SK-N-SH treated with all-trans-retinoic acid at 6 μM for 48 hours (cell line): ENCODE data around the gene UROS.

Experiments
- ATAC-seq: fragments of 200-7000 bp; cut with Tn5 transposase; 3 replicates; pipeline ENCODE4 v1.9.1; 2020; ENCODE audit warnings: mild to moderate bottlenecking, moderate library complexity
- ARNTL ChIP-seq: fragments of 450-650 bp; formaldehyde crosslinking; IDR thresholded peaks from 2 replicates; pipeline ENCODE4 v1.5.0; 2020; ENCODE audit warnings: low read depth, mild to moderate bottlenecking, moderate library complexity, borderline replicate concordance
- CREB5 ChIP-seq: fragments of 250-450 bp; sonication (Bioruptor Pico); IDR thresholded peaks from 2 replicates; pipeline ENCODE4 v1.5.1; 2020; ENCODE audit warnings: low read depth, mild to moderate bottlenecking, moderate library complexity
- CSDC2 ChIP-seq: fragments of 250-450 bp; sonication (Bioruptor Pico); IDR thresholded peaks from 2 replicates; pipeline ENCODE4 v1.5.0; 2020; ENCODE audit warnings: mild to moderate bottlenecking, moderate library complexity
- CSRNP3 ChIP-seq: fragments of 250-450 bp; sonication (Bioruptor Pico); IDR thresholded peaks from 2 replicates; pipeline ENCODE4 v1.5.1; 2021; ENCODE audit warnings: mild to moderate bottlenecking, moderate library complexity
- ESRRG ChIP-seq: fragments of 250-450 bp; sonication (Bioruptor Pico); IDR thresholded peaks from 2 replicates; pipeline ENCODE4 v1.6.1; 2021; ENCODE audit warnings: mild to moderate bottlenecking
- GLIS3 ChIP-seq: fragments of 250-450 bp; sonication (Bioruptor Pico); IDR thresholded peaks from 2 replicates; pipeline ENCODE4 v1.5.0; 2020; ENCODE audit warnings: mild to moderate bottlenecking, moderate library complexity
- ISL1 ChIP-seq: fragments of 250-450 bp; sonication (Bioruptor Pico); IDR thresholded peaks from 2 replicates; pipeline ENCODE4 v2.1.2; 2022; ENCODE audit warnings: mild to moderate bottlenecking, moderate library complexity
- OSR1 ChIP-seq: fragments of 250-450 bp; sonication (Bioruptor Pico); IDR thresholded peaks from 2 replicates; pipeline ENCODE4 v1.8.0; 2022; ENCODE audit warnings: moderate library complexity, mild to moderate bottlenecking, inconsistent platforms
- PATZ1 ChIP-seq: fragments of 250-450 bp; sonication (Bioruptor Pico); IDR thresholded peaks from 2 replicates; pipeline ENCODE4 v1.8.0; 2020; ENCODE audit warnings: mild to moderate bottlenecking, moderate library complexity, borderline replicate concordance
- RARB ChIP-seq: fragments of 250-450 bp; sonication (Bioruptor Pico); IDR thresholded peaks from 2 replicates; pipeline ENCODE4 v1.8.0; 2021; ENCODE audit warnings: mild to moderate bottlenecking, moderate library complexity
- SNAI2 ChIP-seq: fragments of 250-450 bp; sonication (Bioruptor Pico); IDR thresholded peaks from 2 replicates; pipeline ENCODE4 v1.5.0; 2020; ENCODE audit warnings: mild to moderate bottlenecking, moderate library complexity
- TCF4 ChIP-seq: fragments of 250-450 bp; sonication (Bioruptor Pico); IDR thresholded peaks from 2 replicates; pipeline ENCODE4 v1.8.0; 2021; ENCODE audit warnings: mild to moderate bottlenecking, moderate library complexity, borderline replicate concordance
- TOX ChIP-seq: fragments of 250-450 bp; sonication (Bioruptor Pico); IDR thresholded peaks from 2 replicates; pipeline ENCODE4 v1.8.0; 2021; ENCODE audit warnings: mild to moderate bottlenecking, moderate library complexity, borderline replicate concordance
- TSHZ2 ChIP-seq: fragments of 250-450 bp; sonication (Bioruptor Pico); IDR thresholded peaks from 2 replicates; pipeline ENCODE4 v1.5.0; 2020; ENCODE audit warnings: mild to moderate bottlenecking, moderate library complexity
- ZC3H10 ChIP-seq: fragments of 250-450 bp; sonication (Bioruptor Pico); IDR thresholded peaks from 2 replicates; pipeline ENCODE4 v1.5.1; 2021; ENCODE audit warnings: mild to moderate bottlenecking, moderate library complexity
- ZFP3 ChIP-seq: fragments of 250-450 bp; sonication (Bioruptor Pico); IDR thresholded peaks from 2 replicates; pipeline ENCODE4 v1.5.0; 2020; ENCODE audit warnings: mild to moderate bottlenecking, moderate library complexity
- ZNF565 ChIP-seq: fragments of 450-650 bp; formaldehyde crosslinking; conservative IDR thresholded peaks from 2 replicates; pipeline ENCODE4 v1.5.0; 2020; ENCODE audit warnings: low read depth, mild to moderate bottlenecking, moderate library complexity
- ZNF70 ChIP-seq: fragments of 450-650 bp; formaldehyde crosslinking; IDR thresholded peaks from 2 replicates; pipeline ENCODE4 v1.5.0; 2020; ENCODE audit warnings: mild to moderate bottlenecking, moderate library complexity
- ZNF8 ChIP-seq: fragments of 450-650 bp; formaldehyde crosslinking; IDR thresholded peaks from 2 replicates; pipeline ENCODE4 v1.5.0; 2020; ENCODE audit warnings: mild to moderate bottlenecking, moderate library complexity

The UROS gene

GRCh38 chr10:125768219-125768855 lies 54.7 kb downstream of the UROS start:
- ATAC-seq = peak; percentile 50; the same call in 2 of the 3 replicates
- TF ChIP-seq CSRNP3 = no peak
- no peak for TF ChIP-seq ZNF70 (CRISPR knock-in tag)
- no peak for TF ChIP-seq PATZ1 (CRISPR knock-in tag)
- no peak for TF ChIP-seq CSDC2 (CRISPR knock-in tag)
- no peak for TF ChIP-seq ZC3H10 (CRISPR knock-in tag)
- no peak for TF ChIP-seq GLIS3 (CRISPR knock-in tag)
- no peak for TF ChIP-seq ZNF8 (CRISPR knock-in tag)
- TF ChIP-seq ESRRG = no peak
- TF ChIP-seq ZNF565 (CRISPR knock-in tag) = no peak
- TF ChIP-seq CREB5 = no peak
- TF ChIP-seq SNAI2 = no peak
- no peak for TF ChIP-seq TSHZ2 (CRISPR knock-in tag)
- TF ChIP-seq TCF4 (CRISPR knock-in tag) = no peak
- TF ChIP-seq ZFP3 (CRISPR knock-in tag) = no peak
- no peak for TF ChIP-seq OSR1 (CRISPR knock-in tag)

- no peak for TF ChIP-seq CSRNP3
- TF ChIP-seq ZNF70 (CRISPR knock-in tag) = no peak
- TF ChIP-seq ISL1 (CRISPR knock-in tag) = no peak
- TF ChIP-seq ZNF565 (CRISPR knock-in tag) = no peak
- no peak for ATAC-seq
These were observed 56.5 kb downstream of the UROS start for GRCh38 chr10:125766511-125766910.

- ATAC-seq = no peak
- TF ChIP-seq PATZ1 (CRISPR knock-in tag) = no peak
- no peak for TF ChIP-seq ISL1 (CRISPR knock-in tag)
- TF ChIP-seq RARB (CRISPR knock-in tag) = no peak
- TF ChIP-seq ESRRG = no peak
- no peak for TF ChIP-seq TCF4 (CRISPR knock-in tag)
- TF ChIP-seq ZNF8 (CRISPR knock-in tag) = no peak
- no peak for TF ChIP-seq SNAI2
- no peak for TF ChIP-seq CSRNP3
- TF ChIP-seq TSHZ2 (CRISPR knock-in tag) = no peak
- no peak for TF ChIP-seq TOX (CRISPR knock-in tag)
- TF ChIP-seq ARNTL (CRISPR knock-in tag) = no peak
- no peak for TF ChIP-seq ZFP3 (CRISPR knock-in tag)
These were observed 57.2 kb downstream of the UROS start for GRCh38 chr10:125765835-125766234.
